ENCODE measurements around the gene SCARB1.

SCARB1 gene

DNA sequence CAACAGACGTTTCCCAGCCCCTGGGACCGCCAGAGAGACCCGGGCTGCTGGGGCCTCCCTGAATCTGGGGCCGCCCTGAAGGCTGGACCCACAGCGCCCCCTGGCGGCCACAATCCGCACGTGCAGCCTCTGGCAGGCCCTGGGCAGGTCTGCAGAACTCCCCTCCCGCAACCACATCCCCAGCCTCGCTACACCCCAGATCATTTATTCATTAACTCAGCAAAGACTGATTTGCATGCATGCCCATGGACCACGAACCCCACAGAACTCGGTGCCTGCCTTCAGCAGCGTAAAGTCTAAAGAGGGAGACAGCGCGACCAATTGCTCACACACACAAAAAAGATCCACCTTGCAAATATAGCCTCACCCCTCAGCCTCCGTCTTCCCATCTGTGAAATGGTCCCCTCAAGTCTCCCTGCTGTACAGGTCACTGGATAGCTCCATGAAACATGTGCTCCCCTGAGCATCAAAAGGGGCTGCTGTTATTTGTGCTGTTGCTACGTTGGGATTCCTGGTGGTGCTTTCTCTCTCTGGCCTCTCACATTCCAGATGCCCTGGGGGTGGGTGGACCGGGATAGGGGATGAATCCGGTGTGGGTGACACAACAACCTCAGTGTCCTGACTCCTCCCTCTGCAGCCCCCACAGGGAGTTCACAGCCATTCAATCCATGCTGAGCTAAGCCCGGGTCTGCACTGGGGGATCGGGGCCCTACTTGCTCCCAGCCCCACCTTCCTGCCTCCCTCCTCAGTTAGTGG lies 96.4 kb downstream of the SCARB1 start:
- TF ChIP-seq, protein P1, sequence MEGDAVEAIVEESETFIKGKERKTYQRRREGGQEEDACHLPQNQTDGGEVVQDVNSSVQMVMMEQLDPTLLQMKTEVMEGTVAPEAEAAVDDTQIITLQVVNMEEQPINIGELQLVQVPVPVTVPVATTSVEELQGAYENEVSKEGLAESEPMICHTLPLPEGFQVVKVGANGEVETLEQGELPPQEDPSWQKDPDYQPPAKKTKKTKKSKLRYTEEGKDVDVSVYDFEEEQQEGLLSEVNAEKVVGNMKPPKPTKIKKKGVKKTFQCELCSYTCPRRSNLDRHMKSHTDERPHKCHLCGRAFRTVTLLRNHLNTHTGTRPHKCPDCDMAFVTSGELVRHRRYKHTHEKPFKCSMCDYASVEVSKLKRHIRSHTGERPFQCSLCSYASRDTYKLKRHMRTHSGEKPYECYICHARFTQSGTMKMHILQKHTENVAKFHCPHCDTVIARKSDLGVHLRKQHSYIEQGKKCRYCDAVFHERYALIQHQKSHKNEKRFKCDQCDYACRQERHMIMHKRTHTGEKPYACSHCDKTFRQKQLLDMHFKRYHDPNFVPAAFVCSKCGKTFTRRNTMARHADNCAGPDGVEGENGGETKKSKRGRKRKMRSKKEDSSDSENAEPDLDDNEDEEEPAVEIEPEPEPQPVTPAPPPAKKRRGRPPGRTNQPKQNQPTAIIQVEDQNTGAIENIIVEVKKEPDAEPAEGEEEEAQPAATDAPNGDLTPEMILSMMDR (IDR thresholded peaks at IDR 0.05) = peak; percentile 98
- Histone ChIP-seq H3K27ac (no peak overlapping the region), H3K9me3 (peaks cover 7% of the 10 kb centered on the region), H3K27me3 (peaks cover 24% of the 10 kb centered on the region), H3K4me1 (ENCODE audit: control insufficient read depth in 1 of 2, insufficient read depth in 1 of 2, low read depth in 1 of 2, low read length in 1 of 2) (peaks cover 6 to 17% of the 10 kb centered on the region in 2 experiments), H3K36me3 (no peaks in the 10 kb centered on the region), H3K4me3 (ENCODE audit: low read depth in 1 of 2, low read length in 1 of 2) (no peak overlapping the region)

DNA sequence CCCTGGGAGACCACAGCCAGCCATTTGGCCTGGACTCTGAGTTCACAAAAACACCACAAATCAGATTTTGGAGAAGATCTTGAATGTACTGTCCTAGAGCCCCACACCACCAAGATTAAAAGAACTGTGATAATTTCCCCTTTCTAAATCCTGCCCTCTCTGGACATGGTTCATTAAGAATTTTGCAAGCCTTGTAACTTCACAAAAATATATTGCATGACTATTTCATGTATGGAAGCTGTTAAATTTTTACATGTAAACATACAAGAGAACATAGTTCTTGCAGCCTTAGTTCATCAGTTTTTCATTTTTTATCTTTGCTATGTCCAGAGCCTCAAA lies 97.0 kb downstream of the SCARB1 start:
- TF ChIP-seq, protein P1 (IDR thresholded peaks at IDR 0.05) = no peak
- Histone ChIP-seq H3K4me3 (ENCODE audit: low read depth in 1 of 2, low read length in 1 of 2) (no peak overlapping the region), H3K36me3 (no peaks in the 10 kb centered on the region), H3K9me3 (peaks cover 7% of the 10 kb centered on the region), H3K4me1 (ENCODE audit: control insufficient read depth in 1 of 2, insufficient read depth in 1 of 2, low read depth in 1 of 2, low read length in 1 of 2) (peaks cover under 1 to 12% of the 10 kb centered on the region in 2 experiments), H3K27me3 (peaks cover 25% of the 10 kb centered on the region), H3K27ac (no peak overlapping the region)

DNA sequence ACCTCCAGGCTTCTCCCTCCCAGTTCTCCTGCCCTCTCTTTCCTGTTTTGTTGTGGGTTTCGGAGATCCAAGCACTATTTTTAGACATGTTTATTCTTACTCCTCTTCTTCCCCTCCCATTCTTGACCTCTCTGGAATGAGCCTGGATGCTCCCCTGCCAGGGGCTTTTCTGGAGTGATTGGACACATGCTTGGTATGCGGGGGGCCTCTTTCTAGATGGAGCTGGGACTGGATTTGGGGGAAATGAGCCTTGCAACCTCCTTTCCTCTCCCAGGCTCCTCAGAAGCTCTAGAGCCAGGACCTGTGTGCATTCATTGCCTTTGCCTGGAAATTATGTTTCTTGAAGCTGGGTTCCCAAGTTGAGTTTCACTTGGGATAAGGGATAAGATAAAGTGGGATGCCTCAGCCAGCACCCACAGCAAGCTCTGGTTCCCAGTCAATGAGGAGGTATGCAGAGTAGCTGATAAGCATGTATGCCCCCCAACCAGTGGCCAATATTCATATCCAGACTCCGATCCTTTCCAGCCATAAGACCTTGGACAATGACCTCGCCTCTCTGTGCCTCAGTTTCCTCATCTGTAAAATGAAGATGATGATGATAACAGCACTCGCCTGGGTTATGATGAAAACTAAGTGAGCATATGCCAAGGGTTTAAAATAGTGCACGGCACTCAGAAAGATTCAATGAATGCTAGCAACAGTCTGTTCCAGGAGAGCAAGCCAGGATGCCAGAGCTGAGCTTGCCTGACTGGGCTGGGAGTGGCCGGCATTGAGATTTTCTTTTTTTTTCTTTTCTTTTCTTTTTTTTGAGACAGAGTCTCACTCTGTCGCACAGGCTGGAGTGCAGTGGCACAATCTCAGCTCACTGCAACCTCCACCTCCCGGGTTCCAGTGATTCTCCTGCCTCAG lies 97.8 kb downstream of the SCARB1 start:
- TF ChIP-seq, protein P1 (IDR thresholded peaks at IDR 0.05) = no peak
- no peak overlapping the region for H3K4me3 ChIP-seq (ENCODE audit: low read depth in 1 of 2, low read length in 1 of 2)
- peaks cover 22% of the 10 kb centered on the region for H3K27me3 ChIP-seq
- H3K4me1 ChIP-seq (ENCODE audit: control insufficient read depth in 1 of 2, insufficient read depth in 1 of 2, low read depth in 1 of 2, low read length in 1 of 2) = peaks cover 0 to 11% of the 10 kb centered on the region in 2 experiments
- H3K36me3 ChIP-seq = no peaks in the 10 kb centered on the region
- H3K27ac ChIP-seq = no peak overlapping the region
- H3K9me3 ChIP-seq = peaks cover 7% of the 10 kb centered on the region

DNA sequence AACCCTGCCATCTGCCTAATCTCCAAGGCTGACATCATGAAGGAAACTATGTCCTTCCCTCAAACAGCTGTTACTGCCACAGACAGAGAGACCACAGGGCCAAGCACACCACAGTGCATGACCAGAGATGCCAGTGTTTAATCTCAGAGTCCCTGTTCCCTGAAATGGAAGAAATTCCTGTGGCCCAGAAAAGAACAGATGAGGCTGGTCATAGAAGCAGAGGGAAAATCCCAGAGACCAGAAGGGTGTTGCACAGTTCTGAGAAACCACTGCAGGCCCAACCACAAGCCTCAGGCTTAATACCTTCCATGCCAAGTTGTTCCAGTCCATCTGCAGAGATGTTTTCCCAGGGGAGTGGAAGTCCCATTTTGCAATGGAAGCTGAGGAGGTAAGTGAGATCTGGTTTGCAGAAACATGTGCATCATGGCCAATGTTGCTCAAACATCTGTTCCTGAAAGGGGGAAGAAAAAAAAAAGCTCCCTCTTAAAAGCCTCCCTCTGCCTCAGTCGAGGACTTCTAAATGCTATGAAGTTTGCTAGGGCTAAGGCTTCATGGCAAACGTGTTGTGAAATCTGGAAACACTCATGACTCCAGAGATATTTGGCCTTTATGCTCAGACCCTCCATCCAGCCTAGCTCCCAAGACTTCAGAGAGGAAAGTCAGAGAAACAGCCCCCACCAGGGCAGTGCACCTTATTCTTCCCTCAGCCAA lies 98.6 kb downstream of the SCARB1 start:
- Histone ChIP-seq H3K36me3 (no peaks in the 10 kb centered on the region), H3K4me1 (ENCODE audit: control insufficient read depth in 1 of 2, insufficient read depth in 1 of 2, low read depth in 1 of 2, low read length in 1 of 2) (peaks cover 0 to 17% of the 10 kb centered on the region in 2 experiments), H3K4me3 (ENCODE audit: low read depth in 1 of 2, low read length in 1 of 2) (no peak overlapping the region), H3K27me3 (peaks cover 25% of the 10 kb centered on the region), H3K27ac (no peak overlapping the region), H3K9me3 (peaks cover 7% of the 10 kb centered on the region)
- TF ChIP-seq, protein P1 (IDR thresholded peaks at IDR 0.05) = no peak

DNA sequence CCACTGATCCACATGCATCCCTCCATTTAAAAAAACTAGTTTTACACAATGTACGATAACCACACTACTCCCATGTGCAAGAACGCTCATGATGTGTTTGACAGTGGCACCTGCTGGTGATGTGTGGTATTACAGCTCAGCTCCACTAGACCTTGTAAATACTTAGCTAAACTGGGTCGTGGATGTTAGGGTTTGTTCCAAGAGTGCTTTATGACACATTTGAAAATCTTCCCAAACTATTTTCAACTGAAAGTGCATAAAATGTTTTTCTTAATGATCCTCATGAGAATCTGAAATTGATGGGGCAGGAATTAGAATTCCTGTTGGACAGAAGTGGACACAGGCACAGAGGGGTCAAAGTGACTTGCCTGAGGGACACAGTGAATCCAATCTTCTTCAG lies 99.2 kb downstream of the SCARB1 start:
- Histone ChIP-seq H3K4me3 (ENCODE audit: low read depth in 1 of 2, low read length in 1 of 2) (no peak overlapping the region), H3K36me3 (no peaks in the 10 kb centered on the region), H3K27ac (no peak overlapping the region), H3K4me1 (ENCODE audit: control insufficient read depth in 1 of 2, insufficient read depth in 1 of 2, low read depth in 1 of 2, low read length in 1 of 2) (peaks cover 0 to 22% of the 10 kb centered on the region in 2 experiments), H3K9me3 (peaks cover 7% of the 10 kb centered on the region), H3K27me3 (peaks cover 25% of the 10 kb centered on the region)
- TF ChIP-seq, protein P1 (IDR thresholded peaks at IDR 0.05) = peak; percentile 73
